ENCODE measurements around the gene AK5.

DNA sequence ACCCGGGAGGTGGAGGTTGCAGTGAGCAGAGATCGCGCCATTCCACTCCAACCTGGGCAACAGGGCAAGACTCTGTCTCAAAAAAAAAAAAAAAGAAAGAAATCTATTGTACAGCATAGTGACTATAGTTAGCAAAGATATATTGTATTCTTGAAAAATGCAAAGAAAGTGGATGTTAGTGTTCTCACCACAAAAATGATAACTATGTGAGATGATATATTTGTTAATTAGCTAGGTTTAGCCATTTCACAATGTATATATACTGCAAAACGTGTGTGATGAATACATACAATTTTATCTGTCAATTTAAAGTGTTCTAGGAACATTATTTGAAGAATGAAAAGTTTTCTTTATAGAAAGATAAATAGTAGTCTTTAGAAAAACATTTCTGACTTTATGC is 179.9 kb downstream of the AK5 start:
- TF ChIP-seq, protein P1, sequence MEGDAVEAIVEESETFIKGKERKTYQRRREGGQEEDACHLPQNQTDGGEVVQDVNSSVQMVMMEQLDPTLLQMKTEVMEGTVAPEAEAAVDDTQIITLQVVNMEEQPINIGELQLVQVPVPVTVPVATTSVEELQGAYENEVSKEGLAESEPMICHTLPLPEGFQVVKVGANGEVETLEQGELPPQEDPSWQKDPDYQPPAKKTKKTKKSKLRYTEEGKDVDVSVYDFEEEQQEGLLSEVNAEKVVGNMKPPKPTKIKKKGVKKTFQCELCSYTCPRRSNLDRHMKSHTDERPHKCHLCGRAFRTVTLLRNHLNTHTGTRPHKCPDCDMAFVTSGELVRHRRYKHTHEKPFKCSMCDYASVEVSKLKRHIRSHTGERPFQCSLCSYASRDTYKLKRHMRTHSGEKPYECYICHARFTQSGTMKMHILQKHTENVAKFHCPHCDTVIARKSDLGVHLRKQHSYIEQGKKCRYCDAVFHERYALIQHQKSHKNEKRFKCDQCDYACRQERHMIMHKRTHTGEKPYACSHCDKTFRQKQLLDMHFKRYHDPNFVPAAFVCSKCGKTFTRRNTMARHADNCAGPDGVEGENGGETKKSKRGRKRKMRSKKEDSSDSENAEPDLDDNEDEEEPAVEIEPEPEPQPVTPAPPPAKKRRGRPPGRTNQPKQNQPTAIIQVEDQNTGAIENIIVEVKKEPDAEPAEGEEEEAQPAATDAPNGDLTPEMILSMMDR (IDR thresholded peaks at IDR 0.05): no peak
- no peak for TF ChIP-seq POLR2A (IDR thresholded peaks at IDR 0.05)

Data from tibial nerve (tissue), 3 donors.